Measurements from ENCODE around the gene LIMA1. TPM values are rescaled to one million over a fixed set of nuclear protein-coding genes. Genes with fewer than 3 reads are reported as not detected.

The LIMA1 gene
- total RNA-seq, 1 donor from 2014 or later = 14.3 TPM

DNA sequence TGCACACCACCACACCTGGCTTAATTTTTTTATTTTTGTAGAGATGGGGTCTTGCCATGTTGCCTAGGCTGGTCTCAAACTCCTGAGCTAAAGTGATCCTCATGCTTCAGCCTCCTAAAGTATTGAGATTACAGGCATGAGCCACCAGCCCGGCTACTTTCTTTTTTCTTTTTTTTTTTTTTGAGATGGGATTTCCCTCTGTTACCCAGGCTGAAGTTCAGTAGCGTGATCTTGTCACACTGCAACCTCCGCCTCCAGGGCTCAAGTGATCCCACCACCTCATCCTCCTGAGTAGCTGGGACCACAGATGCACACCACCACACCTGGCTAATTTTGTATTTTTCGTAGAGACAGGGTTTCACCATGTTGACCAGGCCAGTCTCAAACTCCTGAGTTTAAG is 51.1 kb downstream of the LIMA1 start:
- no peaks in the 10 kb centered on the region for H3K4me1 Mint-ChIP-seq (ENCODE audit: unreplicated experiment)
- H3K27ac Mint-ChIP-seq (ENCODE audit: unreplicated experiment) = no peak overlapping the region
- peaks cover 3% of the 10 kb centered on the region for H3K36me3 Mint-ChIP-seq (ENCODE audit: low read depth, unreplicated experiment)
- no peak overlapping the region for H3K4me3 Mint-ChIP-seq (ENCODE audit: unreplicated experiment)
- no peaks in the 10 kb centered on the region for H3K9me3 Mint-ChIP-seq (ENCODE audit: unreplicated experiment)
- DNase-seq (ENCODE audit: low spot score) = no peak
- peaks cover 2% of the 10 kb centered on the region for H3K27me3 Mint-ChIP-seq (ENCODE audit: unreplicated experiment)
- TF ChIP-seq, protein P1, sequence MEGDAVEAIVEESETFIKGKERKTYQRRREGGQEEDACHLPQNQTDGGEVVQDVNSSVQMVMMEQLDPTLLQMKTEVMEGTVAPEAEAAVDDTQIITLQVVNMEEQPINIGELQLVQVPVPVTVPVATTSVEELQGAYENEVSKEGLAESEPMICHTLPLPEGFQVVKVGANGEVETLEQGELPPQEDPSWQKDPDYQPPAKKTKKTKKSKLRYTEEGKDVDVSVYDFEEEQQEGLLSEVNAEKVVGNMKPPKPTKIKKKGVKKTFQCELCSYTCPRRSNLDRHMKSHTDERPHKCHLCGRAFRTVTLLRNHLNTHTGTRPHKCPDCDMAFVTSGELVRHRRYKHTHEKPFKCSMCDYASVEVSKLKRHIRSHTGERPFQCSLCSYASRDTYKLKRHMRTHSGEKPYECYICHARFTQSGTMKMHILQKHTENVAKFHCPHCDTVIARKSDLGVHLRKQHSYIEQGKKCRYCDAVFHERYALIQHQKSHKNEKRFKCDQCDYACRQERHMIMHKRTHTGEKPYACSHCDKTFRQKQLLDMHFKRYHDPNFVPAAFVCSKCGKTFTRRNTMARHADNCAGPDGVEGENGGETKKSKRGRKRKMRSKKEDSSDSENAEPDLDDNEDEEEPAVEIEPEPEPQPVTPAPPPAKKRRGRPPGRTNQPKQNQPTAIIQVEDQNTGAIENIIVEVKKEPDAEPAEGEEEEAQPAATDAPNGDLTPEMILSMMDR (IDR thresholded peaks at IDR 0.05; ENCODE audit: unreplicated experiment) = no peak

DNA sequence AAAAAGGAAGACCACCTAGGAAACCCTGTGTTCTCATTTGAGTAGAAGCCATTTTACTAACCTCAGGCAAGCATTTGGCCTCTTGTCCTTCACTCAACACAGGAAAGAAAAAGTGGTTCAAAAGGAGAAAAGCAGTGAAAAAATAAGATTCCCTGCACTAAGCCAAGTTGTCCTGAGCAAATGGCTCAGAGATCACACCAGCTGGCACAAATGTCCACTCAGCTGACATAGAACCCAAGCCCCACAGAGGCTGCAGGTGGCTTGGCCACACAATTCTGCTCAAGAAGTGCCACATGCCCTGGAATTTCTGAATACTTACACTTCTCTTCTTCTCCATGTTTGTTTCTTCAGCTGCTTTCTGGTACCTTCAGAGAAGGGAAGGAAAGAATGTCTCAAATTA is 52.0 kb downstream of the LIMA1 start:
- H3K4me1 Mint-ChIP-seq (ENCODE audit: unreplicated experiment) = no peaks in the 10 kb centered on the region
- peaks cover 3% of the 10 kb centered on the region for H3K36me3 Mint-ChIP-seq (ENCODE audit: low read depth, unreplicated experiment)
- TF ChIP-seq, protein P1 (IDR thresholded peaks at IDR 0.05; ENCODE audit: unreplicated experiment) = no peak
- H3K27me3 Mint-ChIP-seq (ENCODE audit: unreplicated experiment) = no peaks in the 10 kb centered on the region
- H3K4me3 Mint-ChIP-seq (ENCODE audit: unreplicated experiment) = no peak overlapping the region
- H3K27ac Mint-ChIP-seq (ENCODE audit: unreplicated experiment) = no peak overlapping the region
- no peak for DNase-seq (ENCODE audit: low spot score)
- H3K9me3 Mint-ChIP-seq (ENCODE audit: unreplicated experiment) = no peaks in the 10 kb centered on the region

DNA sequence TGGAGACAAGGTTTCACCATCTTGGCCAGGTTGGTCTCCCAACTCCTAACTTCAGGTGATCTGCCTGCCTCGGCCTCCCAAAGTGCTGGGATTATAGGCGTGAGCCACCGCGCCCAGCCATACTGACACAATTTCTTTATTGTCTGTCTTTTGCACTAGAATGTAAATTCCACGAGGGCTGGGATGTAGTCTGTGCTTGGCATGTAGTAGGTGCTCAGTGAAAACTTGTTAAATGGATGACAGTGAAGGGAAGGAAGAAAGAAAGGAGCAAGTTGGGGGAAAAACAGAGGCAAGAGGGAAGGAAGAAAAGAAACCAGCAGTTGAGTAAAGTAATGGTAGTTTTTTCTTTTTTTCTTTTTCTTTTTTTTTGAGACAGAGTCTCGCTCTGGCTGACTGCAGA is 53.1 kb downstream of the LIMA1 start:
- Mint-ChIP-seq H3K27ac (ENCODE audit: unreplicated experiment) (no peak overlapping the region), H3K4me1 (ENCODE audit: unreplicated experiment) (no peaks in the 10 kb centered on the region), H3K4me3 (ENCODE audit: unreplicated experiment) (no peak overlapping the region), H3K9me3 (ENCODE audit: unreplicated experiment) (no peaks in the 10 kb centered on the region), H3K27me3 (ENCODE audit: unreplicated experiment) (no peaks in the 10 kb centered on the region), H3K36me3 (ENCODE audit: low read depth, unreplicated experiment) (peaks cover 3% of the 10 kb centered on the region)
- TF ChIP-seq, protein P1 (IDR thresholded peaks at IDR 0.05; ENCODE audit: unreplicated experiment) = no peak
- no peak for DNase-seq (ENCODE audit: low spot score)

DNA sequence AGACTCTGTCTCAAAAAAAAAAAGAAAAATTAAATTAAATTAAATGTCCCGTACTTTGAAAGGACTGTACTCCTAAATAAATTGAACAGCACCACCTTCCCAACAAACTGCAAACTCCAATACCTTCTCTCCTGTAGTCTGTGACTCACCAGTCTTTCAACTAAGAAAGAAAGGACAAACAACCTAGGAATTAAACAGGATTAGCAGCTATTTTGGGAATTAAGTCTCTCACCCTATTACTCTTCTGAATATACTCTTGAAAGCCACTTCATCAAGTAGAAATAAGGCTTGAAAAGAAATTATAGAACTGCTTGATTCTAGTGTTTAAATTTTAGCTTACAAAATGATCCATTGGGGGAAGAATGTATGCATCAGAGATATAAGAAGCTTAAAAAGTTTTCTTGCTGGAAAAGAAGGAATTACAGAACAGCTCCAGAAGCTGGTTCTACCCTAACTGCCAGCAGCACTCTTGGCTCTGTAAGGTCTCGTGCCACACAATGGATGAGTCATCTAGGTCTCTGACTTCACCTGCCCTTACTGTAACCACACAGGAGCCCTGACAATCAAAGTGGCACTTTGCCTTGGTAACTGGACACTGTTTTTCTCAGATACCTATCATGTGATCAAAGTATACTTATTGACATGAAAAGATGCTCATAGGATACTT is 59.2 kb downstream of the LIMA1 start:
- H3K27me3 Mint-ChIP-seq (ENCODE audit: unreplicated experiment) = no peaks in the 10 kb centered on the region
- H3K4me1 Mint-ChIP-seq (ENCODE audit: unreplicated experiment) = peaks cover 3% of the 10 kb centered on the region
- H3K36me3 Mint-ChIP-seq (ENCODE audit: low read depth, unreplicated experiment) = no peaks in the 10 kb centered on the region
- no peak overlapping the region for H3K27ac Mint-ChIP-seq (ENCODE audit: unreplicated experiment)
- no peak for DNase-seq (ENCODE audit: low spot score)
- H3K9me3 Mint-ChIP-seq (ENCODE audit: unreplicated experiment) = no peaks in the 10 kb centered on the region
- no peak overlapping the region for H3K4me3 Mint-ChIP-seq (ENCODE audit: unreplicated experiment)
- TF ChIP-seq, protein P1 (IDR thresholded peaks at IDR 0.05; ENCODE audit: unreplicated experiment) = no peak

DNA sequence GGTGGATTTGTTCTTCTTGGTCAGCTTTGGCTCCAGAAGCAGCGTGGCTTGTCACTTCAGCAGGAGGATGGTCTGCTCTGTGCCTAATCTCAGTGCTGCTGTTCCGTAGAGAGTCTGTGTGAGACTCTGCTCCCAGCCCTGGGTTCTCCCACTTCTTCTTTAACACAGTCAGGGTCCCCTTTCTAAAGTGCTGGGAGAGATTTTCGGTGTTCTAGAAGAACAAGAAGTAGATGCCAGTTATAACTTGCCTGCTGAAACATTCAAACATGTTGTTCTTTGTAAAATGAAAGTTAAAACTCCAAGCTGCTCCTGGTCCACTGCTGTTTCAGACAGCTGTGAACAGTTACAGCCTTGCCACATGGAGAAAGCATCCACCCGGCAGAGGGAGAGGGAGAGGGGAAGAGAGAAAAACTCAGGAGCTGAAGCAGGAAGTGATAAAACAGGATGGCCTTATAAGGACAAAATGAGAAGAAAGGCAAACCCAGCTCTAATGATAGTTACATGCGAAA is 61.0 kb downstream of the LIMA1 start:
- peak; percentile 35 for DNase-seq (ENCODE audit: low spot score)
- Mint-ChIP-seq H3K27ac (ENCODE audit: unreplicated experiment) (no peak overlapping the region), H3K4me3 (ENCODE audit: unreplicated experiment) (no peak overlapping the region), H3K36me3 (ENCODE audit: low read depth, unreplicated experiment) (no peaks in the 10 kb centered on the region), H3K9me3 (ENCODE audit: unreplicated experiment) (no peaks in the 10 kb centered on the region), H3K27me3 (ENCODE audit: unreplicated experiment) (no peaks in the 10 kb centered on the region), H3K4me1 (ENCODE audit: unreplicated experiment) (peaks cover 3% of the 10 kb centered on the region)
- TF ChIP-seq, protein P1 (IDR thresholded peaks at IDR 0.05; ENCODE audit: unreplicated experiment) = no peak

Data from endothelial cell (in vitro differentiated cells).